GM12874 (cell line): ENCODE data around the gene LY86.

Experiments
- TF ChIP-seq, protein P1 (sequence below): IDR thresholded peaks from 2 replicates; pipeline ENCODE4 v1.5.1; 2011; ENCODE audit warnings: low read depth, mild to moderate bottlenecking, control low read depth, low read length, moderate library complexity; ENCODE audit not compliant: insufficient read depth

Gene LY86

DNA sequence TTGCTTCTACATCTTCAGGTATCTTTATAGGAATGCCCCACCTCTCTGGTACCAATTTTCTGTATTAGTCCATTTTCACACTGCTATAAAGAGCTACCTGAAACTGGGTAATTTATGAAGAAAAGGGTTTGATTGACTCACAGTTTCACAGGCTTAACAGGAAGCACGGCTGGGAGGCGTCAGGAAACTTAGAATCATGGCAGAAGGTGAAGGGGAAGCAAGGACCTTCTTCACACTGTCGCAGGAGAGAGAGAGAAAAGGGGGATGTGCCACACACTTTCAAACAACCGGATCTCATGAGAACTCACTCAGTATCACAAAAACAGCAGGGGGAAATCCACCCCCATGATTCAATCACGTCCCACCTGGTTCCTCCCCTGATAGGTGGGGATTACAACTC is 24.4 kb upstream of the LY86 start:
- TF ChIP-seq, protein P1, sequence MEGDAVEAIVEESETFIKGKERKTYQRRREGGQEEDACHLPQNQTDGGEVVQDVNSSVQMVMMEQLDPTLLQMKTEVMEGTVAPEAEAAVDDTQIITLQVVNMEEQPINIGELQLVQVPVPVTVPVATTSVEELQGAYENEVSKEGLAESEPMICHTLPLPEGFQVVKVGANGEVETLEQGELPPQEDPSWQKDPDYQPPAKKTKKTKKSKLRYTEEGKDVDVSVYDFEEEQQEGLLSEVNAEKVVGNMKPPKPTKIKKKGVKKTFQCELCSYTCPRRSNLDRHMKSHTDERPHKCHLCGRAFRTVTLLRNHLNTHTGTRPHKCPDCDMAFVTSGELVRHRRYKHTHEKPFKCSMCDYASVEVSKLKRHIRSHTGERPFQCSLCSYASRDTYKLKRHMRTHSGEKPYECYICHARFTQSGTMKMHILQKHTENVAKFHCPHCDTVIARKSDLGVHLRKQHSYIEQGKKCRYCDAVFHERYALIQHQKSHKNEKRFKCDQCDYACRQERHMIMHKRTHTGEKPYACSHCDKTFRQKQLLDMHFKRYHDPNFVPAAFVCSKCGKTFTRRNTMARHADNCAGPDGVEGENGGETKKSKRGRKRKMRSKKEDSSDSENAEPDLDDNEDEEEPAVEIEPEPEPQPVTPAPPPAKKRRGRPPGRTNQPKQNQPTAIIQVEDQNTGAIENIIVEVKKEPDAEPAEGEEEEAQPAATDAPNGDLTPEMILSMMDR: no peak

DNA sequence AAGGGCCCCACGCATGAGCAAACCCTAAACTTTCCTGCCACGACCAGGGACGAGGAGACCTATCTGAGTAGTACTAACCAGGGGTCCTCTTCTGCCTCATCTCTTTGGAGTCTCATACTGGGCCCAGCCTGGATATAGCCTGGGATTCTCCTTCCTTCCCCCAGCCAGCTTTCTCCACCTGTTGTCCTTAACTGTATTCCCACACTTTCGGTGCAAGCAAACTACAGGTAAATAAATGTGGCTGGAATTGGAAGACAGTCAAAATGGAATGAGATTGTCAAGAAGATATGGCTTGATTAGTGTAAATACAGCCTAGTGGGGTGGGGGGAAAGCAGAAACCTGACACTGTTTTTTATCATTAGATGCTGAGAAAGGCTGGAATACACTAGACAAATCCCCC is 23.5 kb upstream of the LY86 start:
- TF ChIP-seq, protein P1: no peak

DNA sequence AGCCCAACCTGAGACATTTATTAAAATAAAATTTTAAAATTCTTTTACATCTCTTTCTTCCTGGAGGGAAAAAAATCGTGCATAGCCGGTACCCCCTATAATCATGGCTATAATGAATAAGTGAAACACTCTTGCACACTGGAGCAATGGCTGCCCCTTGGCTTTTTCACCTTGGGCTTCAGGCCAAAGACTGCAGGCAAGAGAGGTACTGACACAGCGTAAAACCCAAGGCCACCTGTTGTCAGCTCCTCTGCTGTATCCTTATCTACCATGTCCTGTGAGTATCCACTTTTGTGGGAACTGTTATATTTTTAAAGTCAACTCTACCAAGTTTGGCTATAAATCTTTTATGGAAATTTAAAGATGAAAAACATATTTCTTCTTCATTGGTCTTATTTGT is 23.0 kb upstream of the LY86 start:
- TF ChIP-seq, protein P1: no peak

DNA sequence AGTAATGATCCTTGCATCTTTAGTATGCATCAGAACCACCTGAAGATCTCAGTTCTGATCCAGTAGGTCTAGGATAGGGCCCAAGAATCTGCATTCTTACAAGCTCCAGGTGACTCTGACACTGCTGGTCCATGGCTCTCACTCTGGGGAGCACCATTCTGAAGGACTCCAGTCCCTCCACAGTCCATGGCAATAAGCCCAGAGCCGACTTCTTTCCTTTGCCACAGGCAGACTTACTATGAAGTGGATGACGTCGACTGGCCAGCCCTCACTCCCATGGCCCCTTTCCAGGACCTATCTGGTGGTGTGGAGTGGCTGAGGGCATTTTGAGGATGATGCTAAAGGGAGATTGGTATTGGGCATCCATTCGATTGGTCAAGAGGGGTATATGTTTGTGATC is 21.8 kb upstream of the LY86 start:
- TF ChIP-seq, protein P1: no peak

DNA sequence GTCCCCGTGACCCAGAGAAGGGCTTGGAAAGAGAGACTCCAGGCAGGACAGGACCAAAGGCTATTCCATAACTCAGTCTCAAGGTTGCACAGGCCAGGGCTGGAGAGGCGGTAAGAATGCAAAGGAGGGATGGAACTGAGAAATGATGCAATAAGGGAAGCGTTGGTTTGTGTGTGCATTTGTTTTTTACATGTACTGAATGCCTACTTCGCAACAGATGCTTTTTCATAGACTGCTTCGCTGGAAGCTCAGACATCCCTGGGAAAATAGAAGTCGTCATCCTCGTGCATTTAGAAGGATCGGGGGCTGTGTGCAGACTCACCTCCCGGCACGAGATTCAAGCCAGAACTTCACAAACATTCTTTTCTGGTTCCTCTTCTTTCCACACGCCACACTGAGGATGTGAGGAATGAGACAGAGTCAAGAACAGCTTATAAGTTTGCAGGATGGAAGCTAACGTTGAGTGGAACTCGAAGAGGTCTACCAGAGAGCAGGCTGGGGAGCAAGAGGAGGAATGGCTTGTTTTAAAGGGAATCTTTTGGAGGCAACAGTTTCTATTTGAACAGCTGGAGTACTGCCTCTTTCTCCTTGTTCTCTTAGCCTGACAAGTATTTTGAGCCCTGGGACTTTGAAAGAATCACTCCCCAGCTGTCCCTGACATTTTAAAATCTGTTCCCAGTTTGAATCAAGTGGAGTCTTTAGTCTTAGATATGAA is 19.3 kb upstream of the LY86 start:
- TF ChIP-seq, protein P1: no peak

- TF ChIP-seq, protein P1: no peak
Observed at GRCh38 chr6:6569811-6570164, 18.7 kb upstream of the LY86 start.

GRCh38 chr6:6570929-6571671 is 17.4 kb upstream of the LY86 start:
- TF ChIP-seq, protein P1: no peak
